ENCODE data around the gene BASP1. TPM values are rescaled to one million over a fixed set of nuclear protein-coding genes. Genes with fewer than 3 reads are reported as not detected.

Gene BASP1
- total RNA-seq, 2 donors from 2014 or later, result 60.3 to 63.0 TPM

DNA sequence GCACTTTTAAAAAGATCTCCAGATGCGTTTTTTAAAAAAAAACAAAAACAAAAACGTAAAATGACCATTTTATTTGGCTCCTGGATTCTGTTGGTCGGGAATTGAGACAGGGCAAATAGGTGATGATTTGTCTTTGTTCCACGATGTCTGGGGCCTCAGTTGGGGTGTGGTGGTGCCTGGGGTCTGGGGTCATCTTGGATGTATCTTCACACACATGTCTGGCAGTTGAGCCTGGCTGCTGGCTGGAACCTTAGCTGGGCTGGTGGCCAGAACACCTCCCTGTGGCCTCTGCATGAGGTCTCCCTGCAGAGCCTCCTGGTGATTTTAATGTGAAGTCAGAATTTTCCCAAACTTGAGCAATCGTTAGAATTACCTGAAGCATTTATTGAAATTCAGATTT lies 42.5 kb upstream of the BASP1 start:
- H3K9me3 Mint-ChIP-seq, result no peaks in the 10 kb centered on the region
- H3K27ac Mint-ChIP-seq, result no peak overlapping the region
- Histone ChIP-seq H3K36me3 (ENCODE audit: control insufficient read depth, insufficient read depth, low read length) (no peaks in the 10 kb centered on the region), H3K9ac (ENCODE audit: extremely low read depth, low read length, poor library complexity, severe bottlenecking) (no peak overlapping the region), H3K4me1 (ENCODE audit: control insufficient read depth, insufficient read depth, low read length) (peaks cover 3% of the 10 kb centered on the region), H3K27ac (ENCODE audit: low read depth, low read length) (no peak overlapping the region), H3K27me3 (ENCODE audit: control insufficient read depth, insufficient read depth, low read length, poor library complexity, severe bottlenecking) (no peaks in the 10 kb centered on the region), H3K4me3 (ENCODE audit: low read length) (no peak overlapping the region), H3K9me3 (ENCODE audit: control insufficient read depth, low read length) (no peaks in the 10 kb centered on the region)
- peaks cover 10% of the 10 kb centered on the region for H3K4me1 Mint-ChIP-seq
- H3K36me3 Mint-ChIP-seq (ENCODE audit: low read depth), result no peaks in the 10 kb centered on the region
- DNase-seq, result no peak
- WGBS, 2 experiments (ENCODE audit: insufficient coverage in 1 of 2, insufficient read length in 1 of 2), result 92 to 96% methylated on average over 5 of the region's 5 CpGs
- H3K27me3 Mint-ChIP-seq (ENCODE audit: insufficient read depth), result no peaks in the 10 kb centered on the region
- TF ChIP-seq, protein P1, sequence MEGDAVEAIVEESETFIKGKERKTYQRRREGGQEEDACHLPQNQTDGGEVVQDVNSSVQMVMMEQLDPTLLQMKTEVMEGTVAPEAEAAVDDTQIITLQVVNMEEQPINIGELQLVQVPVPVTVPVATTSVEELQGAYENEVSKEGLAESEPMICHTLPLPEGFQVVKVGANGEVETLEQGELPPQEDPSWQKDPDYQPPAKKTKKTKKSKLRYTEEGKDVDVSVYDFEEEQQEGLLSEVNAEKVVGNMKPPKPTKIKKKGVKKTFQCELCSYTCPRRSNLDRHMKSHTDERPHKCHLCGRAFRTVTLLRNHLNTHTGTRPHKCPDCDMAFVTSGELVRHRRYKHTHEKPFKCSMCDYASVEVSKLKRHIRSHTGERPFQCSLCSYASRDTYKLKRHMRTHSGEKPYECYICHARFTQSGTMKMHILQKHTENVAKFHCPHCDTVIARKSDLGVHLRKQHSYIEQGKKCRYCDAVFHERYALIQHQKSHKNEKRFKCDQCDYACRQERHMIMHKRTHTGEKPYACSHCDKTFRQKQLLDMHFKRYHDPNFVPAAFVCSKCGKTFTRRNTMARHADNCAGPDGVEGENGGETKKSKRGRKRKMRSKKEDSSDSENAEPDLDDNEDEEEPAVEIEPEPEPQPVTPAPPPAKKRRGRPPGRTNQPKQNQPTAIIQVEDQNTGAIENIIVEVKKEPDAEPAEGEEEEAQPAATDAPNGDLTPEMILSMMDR (conservative IDR thresholded peaks at IDR 0.05), result no peak
- H3K4me3 Mint-ChIP-seq, result no peak overlapping the region

DNA sequence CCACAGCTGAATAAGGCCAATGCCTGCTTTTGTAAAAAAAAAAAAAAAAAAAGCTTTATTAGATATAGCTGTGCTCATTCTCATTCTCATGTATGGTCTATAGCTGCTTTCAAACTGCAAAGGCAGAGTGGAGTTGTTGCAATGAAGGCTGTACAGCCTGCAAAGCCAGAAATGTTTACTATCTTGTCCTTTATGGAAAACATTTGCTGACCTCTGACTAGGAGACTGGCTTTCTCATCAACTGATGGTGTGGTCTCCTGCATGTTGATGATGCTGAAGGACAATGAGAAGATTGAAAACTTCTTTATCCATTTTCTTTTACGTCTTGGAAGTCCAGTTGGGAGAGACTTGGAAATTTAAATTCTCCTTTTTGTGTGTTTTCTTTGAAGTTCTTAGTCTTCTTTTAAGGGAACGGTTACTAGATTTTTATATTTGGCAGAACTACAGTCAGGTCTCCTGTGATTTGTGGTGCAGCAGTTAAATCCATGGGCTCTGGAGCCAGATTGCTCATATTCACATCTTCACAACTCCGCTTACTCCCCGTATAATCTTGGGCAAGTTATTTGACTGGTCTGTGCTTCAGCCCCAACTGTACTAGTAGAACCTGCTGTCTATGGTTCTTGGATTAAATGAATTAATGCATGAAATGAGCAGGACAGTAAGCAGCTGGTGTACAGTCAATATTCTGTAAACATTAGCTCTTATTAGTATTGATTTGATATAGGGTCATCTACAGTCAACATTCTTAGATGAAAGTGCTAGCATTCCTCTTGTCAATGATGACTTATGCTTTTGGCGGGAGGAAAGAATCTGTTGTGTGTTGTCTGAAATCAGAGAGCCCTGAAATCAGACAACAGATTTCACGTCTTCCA lies 39.7 kb upstream of the BASP1 start:
- no peak overlapping the region for H3K4me3 Mint-ChIP-seq

DNA sequence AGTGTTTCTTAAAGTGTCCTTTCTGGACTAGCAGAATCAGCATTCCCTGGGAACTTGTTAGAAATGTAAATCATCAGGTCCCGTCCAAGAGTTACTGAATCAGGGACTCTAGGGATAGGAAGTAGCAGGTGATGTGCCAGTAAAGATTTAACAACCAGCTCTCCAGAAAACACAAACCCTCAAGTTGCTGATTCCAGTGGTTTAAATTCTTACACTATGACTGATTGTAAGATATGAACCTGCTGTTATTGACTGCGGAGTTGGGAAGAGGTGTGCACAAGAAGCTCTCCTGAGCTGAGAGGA lies 39.1 kb upstream of the BASP1 start:
- no peak overlapping the region for H3K9ac ChIP-seq (ENCODE audit: extremely low read depth, low read length, poor library complexity, severe bottlenecking)
- no peak overlapping the region for H3K27ac ChIP-seq (ENCODE audit: low read depth, low read length)
- Mint-ChIP-seq H3K36me3 (ENCODE audit: low read depth) (no peaks in the 10 kb centered on the region), H3K4me1 (peaks cover 13% of the 10 kb centered on the region), H3K27ac (no peak overlapping the region), H3K4me3 (no peak overlapping the region), H3K9me3 (no peaks in the 10 kb centered on the region), H3K27me3 (ENCODE audit: insufficient read depth) (no peaks in the 10 kb centered on the region)
- no peaks in the 10 kb centered on the region for H3K27me3 ChIP-seq (ENCODE audit: control insufficient read depth, insufficient read depth, low read length, poor library complexity, severe bottlenecking)
- H3K4me3 ChIP-seq (ENCODE audit: low read length), result no peak overlapping the region
- H3K9me3 ChIP-seq (ENCODE audit: control insufficient read depth, low read length), result no peaks in the 10 kb centered on the region
- WGBS, 2 experiments (ENCODE audit: insufficient coverage in 1 of 2, insufficient read length in 1 of 2), result 86% methylated on average over 2 of the region's 2 CpGs; no CpG with 5 or more reads in 1 of the 2 experiments
- no peaks in the 10 kb centered on the region for H3K36me3 ChIP-seq (ENCODE audit: control insufficient read depth, insufficient read depth, low read length)
- H3K4me1 ChIP-seq (ENCODE audit: control insufficient read depth, insufficient read depth, low read length), result peaks cover 3% of the 10 kb centered on the region
- DNase-seq, result no peak
- TF ChIP-seq, protein P1 (conservative IDR thresholded peaks at IDR 0.05), result no peak

More for the DNA sequence above, 39.7 kb upstream of the BASP1 start:
- 91 to 94% methylated on average over 4 to 6 of the region's 6 CpGs for WGBS, 2 experiments (ENCODE audit: insufficient coverage in 1 of 2, insufficient read length in 1 of 2)
- no peak overlapping the region for H3K4me3 ChIP-seq (ENCODE audit: low read length)
- H3K9me3 ChIP-seq (ENCODE audit: control insufficient read depth, low read length), result no peaks in the 10 kb centered on the region
- H3K27me3 ChIP-seq (ENCODE audit: control insufficient read depth, insufficient read depth, low read length, poor library complexity, severe bottlenecking), result no peaks in the 10 kb centered on the region
- TF ChIP-seq, protein P1 (conservative IDR thresholded peaks at IDR 0.05), result no peak
- no peak for DNase-seq
- H3K36me3 ChIP-seq (ENCODE audit: control insufficient read depth, insufficient read depth, low read length), result no peaks in the 10 kb centered on the region
- Mint-ChIP-seq H3K36me3 (ENCODE audit: low read depth) (no peaks in the 10 kb centered on the region), H3K9me3 (no peaks in the 10 kb centered on the region), H3K27me3 (ENCODE audit: insufficient read depth) (no peaks in the 10 kb centered on the region), H3K4me1 (peaks cover 13% of the 10 kb centered on the region), H3K27ac (no peak overlapping the region)
- no peak overlapping the region for H3K27ac ChIP-seq (ENCODE audit: low read depth, low read length)
- H3K4me1 ChIP-seq (ENCODE audit: control insufficient read depth, insufficient read depth, low read length), result peaks cover 3% of the 10 kb centered on the region
- no peak overlapping the region for H3K9ac ChIP-seq (ENCODE audit: extremely low read depth, low read length, poor library complexity, severe bottlenecking)
